ENCODE results near the gene ADAM33. TPM values are rescaled to one million over a fixed set of nuclear protein-coding genes. Genes with fewer than 3 reads are reported as not detected.

The ADAM33 gene
- polyA plus RNA-seq, 2 of the 4 experiments (the other 2 are of a cell fraction), result 0.08 to 0.14 TPM

DNA sequence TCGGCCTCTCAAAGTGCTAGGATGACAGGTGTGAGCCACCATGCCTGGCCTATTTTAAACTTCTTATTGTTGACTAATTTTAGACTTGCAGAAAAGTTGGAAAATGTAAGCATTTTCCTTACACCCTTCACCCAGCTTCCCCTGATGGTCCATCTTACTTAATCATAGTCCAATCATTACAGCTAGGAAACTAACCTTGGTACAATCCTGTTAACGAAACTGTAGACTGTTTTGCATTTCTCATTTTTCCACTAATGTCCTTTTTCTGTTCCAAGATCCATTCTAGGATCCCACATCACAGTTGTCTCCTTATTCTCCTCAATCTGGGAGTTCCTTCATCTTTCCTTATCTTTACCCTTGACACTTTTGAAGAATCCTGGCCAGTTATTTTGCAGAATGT, 18.0 kb downstream of the ADAM33 start (continued):
- TF ChIP-seq RNF2 (IDR thresholded peaks at IDR 0.05; ENCODE audit: borderline replicate concordance, low read depth) (no peak), POLR2AphosphoS2 (conservative IDR thresholded peaks at IDR 0.05; ENCODE audit: low read length) (no peak), JUN (IDR thresholded peaks at IDR 0.05) (no peak), HOXA7 (CRISPR knock-in tag; IDR thresholded peaks at IDR 0.05) (no peak), TFCP2L1 (CRISPR knock-in tag; IDR thresholded peaks at IDR 0.05) (no peak), FOSB (CRISPR knock-in tag; IDR thresholded peaks at IDR 0.05) (no peak), RAD21 (conservative IDR thresholded peaks at IDR 0.05 in 1 of 2, IDR thresholded peaks at IDR 0.05 in 1 of 2) (no peak)
- TF ChIP-seq, protein P1, sequence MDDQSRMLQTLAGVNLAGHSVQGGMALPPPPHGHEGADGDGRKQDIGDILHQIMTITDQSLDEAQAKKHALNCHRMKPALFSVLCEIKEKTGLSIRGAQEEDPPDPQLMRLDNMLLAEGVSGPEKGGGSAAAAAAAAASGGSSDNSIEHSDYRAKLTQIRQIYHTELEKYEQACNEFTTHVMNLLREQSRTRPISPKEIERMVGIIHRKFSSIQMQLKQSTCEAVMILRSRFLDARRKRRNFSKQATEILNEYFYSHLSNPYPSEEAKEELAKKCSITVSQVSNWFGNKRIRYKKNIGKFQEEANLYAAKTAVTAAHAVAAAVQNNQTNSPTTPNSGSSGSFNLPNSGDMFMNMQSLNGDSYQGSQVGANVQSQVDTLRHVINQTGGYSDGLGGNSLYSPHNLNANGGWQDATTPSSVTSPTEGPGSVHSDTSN (IDR thresholded peaks at IDR 0.05), result no peak

DNA sequence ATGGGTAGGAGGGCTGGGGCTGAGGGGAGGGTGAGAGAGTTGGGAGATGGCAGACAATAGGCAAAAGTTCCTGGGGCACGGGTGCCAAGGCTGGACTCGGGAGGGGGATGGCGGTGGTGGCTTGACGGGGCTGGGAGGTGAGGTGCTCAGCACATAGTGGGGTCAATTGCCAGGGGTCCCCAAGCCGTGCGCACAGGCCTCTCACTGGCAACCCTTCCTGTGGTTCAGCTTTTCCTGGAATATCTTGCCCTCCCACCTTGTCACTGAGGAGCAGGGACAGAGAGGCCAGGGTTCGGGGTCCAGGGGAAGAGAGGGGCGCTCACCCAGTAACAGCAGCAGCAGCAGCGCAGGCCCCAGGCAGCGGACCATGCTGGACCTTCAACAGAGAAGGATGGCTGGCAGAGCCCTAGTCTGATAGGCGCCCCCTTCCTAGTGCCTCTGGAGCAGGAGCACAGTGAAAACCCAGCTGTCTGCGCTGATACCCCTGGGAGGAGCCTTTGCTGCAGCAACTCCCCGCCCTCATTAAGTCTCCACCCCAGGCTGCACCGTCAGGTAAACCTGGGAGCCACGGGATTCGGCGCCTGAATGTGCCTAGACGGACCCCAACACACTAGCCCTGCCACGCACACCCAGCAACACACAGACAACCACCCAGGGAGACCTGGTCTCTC, 18.6 kb downstream of the ADAM33 start, which contains the start of gene GFRA4:
Gene GFRA4, minus strand, starts transcription at position 369 of the 671 bp plus-strand sequence. Its CDS starts 0 bp downstream, at position 369.
- FAIRE-seq (no peak), DNase-seq (ENCODE audit: low read depth in 1 of 2, low spot score in 1 of 2) (no peak), ATAC-seq (peak in 1 of 2 experiments; percentile 10; a peak in 2 of 6 replicates)
- no peaks in the 10 kb centered on the region for H3K4me1 ChIP-seq
- 51% methylated on average over 19 of the region's 19 CpGs for WGBS (ENCODE audit: missing lambda C conversion rate)
- H3K4me2 ChIP-seq, result no peak within 1 kb of the TSS
- no peak within 1 kb of the TSS for H3K27ac ChIP-seq
- ChIA-PET CTCF (interaction anchor here (0.7 to 61.5 kb wide), 7 partner anchors 13 to 123 kb away, joined by 3 to 2233 read pairs (median 4); partner anchors contain the start of genes ADISSP, CENPB, HSPA12B and SIGLEC1), POLR2A (no interaction called here)
- no peaks in the 10 kb centered on the region for H3K9me3 ChIP-seq
- H3K4me3 ChIP-seq, result no peak within 1 kb of the TSS
- TF ChIP-seq CEBPB (IDR thresholded peaks at IDR 0.05) (no peak), KDM1A (IDR thresholded peaks at IDR 0.05; ENCODE audit: low read depth) (no peak), EHF (CRISPR knock-in tag; IDR thresholded peaks at IDR 0.05) (no peak), HDAC2 (IDR thresholded peaks at IDR 0.05) (no peak), JUN (IDR thresholded peaks at IDR 0.05) (no peak), RCOR1 (IDR thresholded peaks at IDR 0.05; ENCODE audit: low read depth, low read length) (no peak), POLR2AphosphoS2 (conservative IDR thresholded peaks at IDR 0.05; ENCODE audit: low read length) (no peak), RFX5 (IDR thresholded peaks at IDR 0.05) (no peak), CBX8 (IDR thresholded peaks at IDR 0.05) (no peak)
- TF ChIP-seq, protein P2, sequence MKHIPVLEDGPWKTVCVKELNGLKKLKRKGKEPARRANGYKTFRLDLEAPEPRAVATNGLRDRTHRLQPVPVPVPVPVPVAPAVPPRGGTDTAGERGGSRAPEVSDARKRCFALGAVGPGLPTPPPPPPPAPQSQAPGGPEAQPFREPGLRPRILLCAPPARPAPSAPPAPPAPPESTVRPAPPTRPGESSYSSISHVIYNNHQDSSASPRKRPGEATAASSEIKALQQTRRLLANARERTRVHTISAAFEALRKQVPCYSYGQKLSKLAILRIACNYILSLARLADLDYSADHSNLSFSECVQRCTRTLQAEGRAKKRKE (CRISPR knock-in tag; IDR thresholded peaks at IDR 0.05; ENCODE audit: low read depth), result no peak
- TF ChIP-seq, protein P3, sequence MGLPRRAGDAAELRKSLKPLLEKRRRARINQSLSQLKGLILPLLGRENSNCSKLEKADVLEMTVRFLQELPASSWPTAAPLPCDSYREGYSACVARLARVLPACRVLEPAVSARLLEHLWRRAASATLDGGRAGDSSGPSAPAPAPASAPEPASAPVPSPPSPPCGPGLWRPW (IDR thresholded peaks at IDR 0.05), result no peak

DNA sequence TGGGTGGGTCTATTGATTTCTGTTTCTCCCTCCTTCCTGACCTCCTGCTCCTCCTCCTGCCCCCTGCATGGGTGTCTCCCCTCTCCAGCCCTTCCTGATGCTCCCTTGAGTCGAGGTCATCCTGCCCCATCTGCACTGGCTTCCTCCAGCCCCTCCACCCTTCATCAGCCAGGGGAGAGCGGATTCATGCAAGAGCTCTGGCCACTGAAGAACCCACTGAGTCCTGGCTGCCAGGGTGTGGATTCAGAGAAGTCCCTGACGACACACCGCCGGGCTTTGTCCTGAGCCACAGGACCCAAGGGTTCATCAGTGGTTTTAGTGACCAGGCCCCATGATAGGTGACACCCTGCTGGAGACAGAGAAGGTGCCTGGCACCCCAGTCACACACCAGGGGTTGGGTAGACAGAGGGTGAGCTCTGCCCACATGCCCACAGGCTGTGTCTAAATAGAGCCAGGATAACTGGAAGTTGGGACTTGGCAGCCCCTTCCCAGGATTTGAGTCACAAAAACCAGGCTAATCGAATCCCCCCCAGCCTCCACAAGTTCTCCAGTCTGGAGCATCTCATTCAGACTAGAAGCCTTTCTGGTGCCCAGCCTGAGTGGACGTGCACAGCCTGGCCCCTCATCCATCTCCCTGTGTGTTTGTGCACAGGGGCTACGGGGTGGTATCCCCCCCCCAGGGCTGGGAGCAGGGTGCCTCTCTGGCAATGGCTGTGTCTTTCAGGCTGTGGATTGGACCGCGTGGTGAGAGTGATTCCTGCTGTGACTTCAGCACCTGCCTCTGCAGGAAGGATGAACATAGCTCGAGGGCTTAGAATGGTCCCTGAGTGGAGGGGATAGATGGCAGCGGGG, 19.8 kb downstream of the ADAM33 start:
- H3K27ac ChIP-seq, result no peak overlapping the region
- ChIA-PET CTCF (interaction anchor here (0.7 to 61.5 kb wide), 7 partner anchors 14 to 124 kb away, joined by 3 to 2233 read pairs (median 4); partner anchors contain the start of genes ADISSP, CENPB, HSPA12B and SIGLEC1), POLR2A (no interaction called here)
- 26% methylated on average over 11 of the region's 12 CpGs for WGBS (ENCODE audit: missing lambda C conversion rate)
- no peak for DNase-seq (ENCODE audit: low read depth in 1 of 2, low spot score in 1 of 2)
- no peaks in the 10 kb centered on the region for H3K4me1 ChIP-seq
- H3K4me3 ChIP-seq, result no peak overlapping the region
- no peak overlapping the region for H3K4me2 ChIP-seq
- no peaks in the 10 kb centered on the region for H3K9me3 ChIP-seq
- ATAC-seq, result 0 out of 6 replicates have a peak, but pooled peaks of 1 of the 2 experiments have one; percentile 4
- FAIRE-seq, result no peak
- TF ChIP-seq CHD2 (IDR thresholded peaks at IDR 0.05; ENCODE audit: low read length, partially characterized antibody) (no peak), SMC3 (IDR thresholded peaks at IDR 0.05) (no peak), RNF2 (IDR thresholded peaks at IDR 0.05; ENCODE audit: borderline replicate concordance, low read depth) (no peak), ZNF302 (CRISPR knock-in tag; IDR thresholded peaks at IDR 0.05) (no peak), ZSCAN20 (CRISPR knock-in tag; IDR thresholded peaks at IDR 0.05) (no peak), HOXB13 (CRISPR knock-in tag; IDR thresholded peaks at IDR 0.05; ENCODE audit: low read depth) (no peak), POLR2AphosphoS2 (conservative IDR thresholded peaks at IDR 0.05; ENCODE audit: low read length) (no peak)
- TF ChIP-seq, protein P4, sequence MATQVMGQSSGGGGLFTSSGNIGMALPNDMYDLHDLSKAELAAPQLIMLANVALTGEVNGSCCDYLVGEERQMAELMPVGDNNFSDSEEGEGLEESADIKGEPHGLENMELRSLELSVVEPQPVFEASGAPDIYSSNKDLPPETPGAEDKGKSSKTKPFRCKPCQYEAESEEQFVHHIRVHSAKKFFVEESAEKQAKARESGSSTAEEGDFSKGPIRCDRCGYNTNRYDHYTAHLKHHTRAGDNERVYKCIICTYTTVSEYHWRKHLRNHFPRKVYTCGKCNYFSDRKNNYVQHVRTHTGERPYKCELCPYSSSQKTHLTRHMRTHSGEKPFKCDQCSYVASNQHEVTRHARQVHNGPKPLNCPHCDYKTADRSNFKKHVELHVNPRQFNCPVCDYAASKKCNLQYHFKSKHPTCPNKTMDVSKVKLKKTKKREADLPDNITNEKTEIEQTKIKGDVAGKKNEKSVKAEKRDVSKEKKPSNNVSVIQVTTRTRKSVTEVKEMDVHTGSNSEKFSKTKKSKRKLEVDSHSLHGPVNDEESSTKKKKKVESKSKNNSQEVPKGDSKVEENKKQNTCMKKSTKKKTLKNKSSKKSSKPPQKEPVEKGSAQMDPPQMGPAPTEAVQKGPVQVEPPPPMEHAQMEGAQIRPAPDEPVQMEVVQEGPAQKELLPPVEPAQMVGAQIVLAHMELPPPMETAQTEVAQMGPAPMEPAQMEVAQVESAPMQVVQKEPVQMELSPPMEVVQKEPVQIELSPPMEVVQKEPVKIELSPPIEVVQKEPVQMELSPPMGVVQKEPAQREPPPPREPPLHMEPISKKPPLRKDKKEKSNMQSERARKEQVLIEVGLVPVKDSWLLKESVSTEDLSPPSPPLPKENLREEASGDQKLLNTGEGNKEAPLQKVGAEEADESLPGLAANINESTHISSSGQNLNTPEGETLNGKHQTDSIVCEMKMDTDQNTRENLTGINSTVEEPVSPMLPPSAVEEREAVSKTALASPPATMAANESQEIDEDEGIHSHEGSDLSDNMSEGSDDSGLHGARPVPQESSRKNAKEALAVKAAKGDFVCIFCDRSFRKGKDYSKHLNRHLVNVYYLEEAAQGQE (IDR thresholded peaks at IDR 0.05), result no peak
- TF ChIP-seq, protein P5, sequence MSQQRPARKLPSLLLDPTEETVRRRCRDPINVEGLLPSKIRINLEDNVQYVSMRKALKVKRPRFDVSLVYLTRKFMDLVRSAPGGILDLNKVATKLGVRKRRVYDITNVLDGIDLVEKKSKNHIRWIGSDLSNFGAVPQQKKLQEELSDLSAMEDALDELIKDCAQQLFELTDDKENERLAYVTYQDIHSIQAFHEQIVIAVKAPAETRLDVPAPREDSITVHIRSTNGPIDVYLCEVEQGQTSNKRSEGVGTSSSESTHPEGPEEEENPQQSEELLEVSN (IDR thresholded peaks at IDR 0.05; ENCODE audit: borderline replicate concordance, low read depth), result no peak
- TF ChIP-seq, protein P6, sequence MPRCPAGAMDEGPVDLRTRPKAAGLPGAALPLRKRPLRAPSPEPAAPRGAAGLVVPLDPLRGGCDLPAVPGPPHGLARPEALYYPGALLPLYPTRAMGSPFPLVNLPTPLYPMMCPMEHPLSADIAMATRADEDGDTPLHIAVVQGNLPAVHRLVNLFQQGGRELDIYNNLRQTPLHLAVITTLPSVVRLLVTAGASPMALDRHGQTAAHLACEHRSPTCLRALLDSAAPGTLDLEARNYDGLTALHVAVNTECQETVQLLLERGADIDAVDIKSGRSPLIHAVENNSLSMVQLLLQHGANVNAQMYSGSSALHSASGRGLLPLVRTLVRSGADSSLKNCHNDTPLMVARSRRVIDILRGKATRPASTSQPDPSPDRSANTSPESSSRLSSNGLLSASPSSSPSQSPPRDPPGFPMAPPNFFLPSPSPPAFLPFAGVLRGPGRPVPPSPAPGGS (IDR thresholded peaks at IDR 0.05), result no peak

Measured in A549 (cell line).